Stimulated activated CD8-positive, alpha-beta memory T cell treated with anti-CD3 and anti-CD28 coated beads, Interleukin-15, amount 100 ng/mL, for 1 hour (primary cell): ENCODE results near the gene IFIH1.

Experiments used
- DNase-seq: peaks from one replicate; pipeline ENCODE4 v3.0.0-alpha.2; 2020; ENCODE audit warnings: low read depth

IFIH1 gene

GRCh38 chr2:162308747-162309503 lies 9.6 kb downstream of the IFIH1 start:
- no peak for DNase-seq

DNA sequence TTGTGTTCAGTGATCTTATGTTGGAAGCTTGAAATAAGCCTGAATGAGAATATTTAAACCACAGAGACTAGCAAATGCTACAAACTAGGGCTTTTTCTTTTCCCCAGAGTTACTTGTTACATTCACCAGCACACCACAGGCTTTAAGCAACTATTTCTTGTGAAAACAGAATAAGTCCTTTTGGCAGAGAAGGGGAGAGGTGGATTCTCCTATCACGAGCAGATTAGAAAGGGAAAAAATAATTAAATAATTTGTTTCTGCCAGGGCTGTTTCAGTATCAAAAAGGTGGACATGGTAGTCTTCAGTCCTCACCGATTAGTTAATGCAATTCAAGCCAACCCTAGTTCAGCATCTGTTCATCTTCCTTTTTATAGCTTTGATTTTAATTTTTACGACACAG lies 12.6 kb downstream of the IFIH1 start:
- no peak for DNase-seq

DNA sequence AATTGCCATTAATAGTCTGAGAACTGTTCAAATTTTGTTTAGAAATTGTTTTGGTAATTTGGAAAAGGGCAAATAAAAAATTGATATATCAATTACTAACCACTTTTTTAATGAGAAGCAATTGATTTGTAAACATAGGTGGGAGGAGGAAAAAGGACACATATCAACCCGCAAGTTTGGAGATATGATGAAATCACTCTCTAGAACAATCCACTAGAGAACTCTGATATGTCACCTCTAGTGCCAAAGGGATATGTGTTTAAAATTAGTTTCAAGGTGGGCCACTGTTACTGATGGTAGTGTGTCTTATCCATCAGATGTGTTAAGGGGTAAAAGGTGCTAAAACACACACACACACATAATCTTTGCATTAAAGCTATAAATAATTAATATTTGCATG lies 16.6 kb downstream of the IFIH1 start:
- no peak for DNase-seq

DNA sequence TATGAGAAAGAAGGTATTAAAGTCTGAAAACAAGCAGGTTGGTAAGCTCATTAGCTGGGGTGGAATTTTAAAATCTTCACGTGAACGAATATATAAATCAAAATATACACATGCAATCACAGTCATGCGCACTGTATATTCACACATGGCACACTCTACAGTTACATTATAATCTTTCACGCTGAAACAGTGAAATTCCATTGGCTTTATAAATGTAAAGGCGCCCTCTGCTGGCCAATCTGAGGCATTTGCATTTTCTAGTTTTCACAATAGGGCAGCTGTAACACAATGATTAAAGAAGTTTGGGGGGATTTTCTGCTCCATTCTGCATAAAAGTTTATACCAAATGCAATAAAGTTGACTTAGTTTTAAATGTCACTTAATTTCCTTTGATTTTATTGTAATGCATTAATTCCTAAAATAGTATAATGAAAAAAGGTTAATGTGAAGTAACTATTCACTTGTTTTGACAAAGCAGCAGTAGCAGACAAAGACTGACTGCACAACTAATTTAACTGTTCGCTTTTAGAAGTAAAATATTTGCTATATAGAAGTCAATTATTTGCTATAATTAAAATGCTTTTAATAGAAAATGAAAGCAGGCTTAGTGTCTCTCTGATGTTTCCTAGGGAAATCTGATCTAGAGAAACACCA lies 17.2 kb downstream of the IFIH1 start:
- peak; percentile 32 for DNase-seq

GRCh38 chr2:162300266-162300665 lies 18.2 kb downstream of the IFIH1 start:
- no peak for DNase-seq

DNA sequence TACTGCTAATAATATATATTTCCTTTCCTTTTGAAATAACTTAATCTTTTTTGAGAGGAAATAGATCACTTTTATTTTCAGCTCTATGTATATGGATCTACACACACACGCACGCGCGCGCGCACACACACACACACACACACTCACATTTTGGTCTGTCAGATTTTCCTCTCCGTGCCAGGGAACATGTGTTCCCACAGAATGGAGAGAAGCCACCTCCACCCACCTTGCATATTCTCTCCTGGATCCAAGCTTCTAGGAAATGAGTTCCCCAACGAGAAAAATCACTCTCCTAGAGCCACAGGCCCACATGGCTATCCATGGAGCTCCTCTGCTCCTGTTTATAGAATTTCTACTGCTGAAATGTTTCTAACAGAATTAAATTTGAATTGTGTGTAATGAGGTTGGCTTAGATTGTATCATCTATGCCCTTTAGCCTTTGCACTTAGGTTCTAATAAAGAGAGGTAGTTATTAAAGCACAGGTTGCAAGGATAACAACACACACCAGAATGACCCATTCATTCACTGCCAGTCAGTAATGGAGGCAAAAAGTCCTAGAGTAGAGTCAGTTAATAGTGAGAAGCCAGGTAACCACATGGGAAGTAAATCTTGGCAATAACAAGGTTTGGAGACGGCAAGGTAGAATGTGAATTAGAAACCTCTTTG lies 19.7 kb downstream of the IFIH1 start:
- no peak for DNase-seq

GRCh38 chr2:162297925-162298552 lies 20.4 kb downstream of the IFIH1 start:
- DNase-seq = peak; percentile 34

GRCh38 chr2:162295009-162295408 lies 23.5 kb downstream of the IFIH1 start:
- no peak for DNase-seq

DNA sequence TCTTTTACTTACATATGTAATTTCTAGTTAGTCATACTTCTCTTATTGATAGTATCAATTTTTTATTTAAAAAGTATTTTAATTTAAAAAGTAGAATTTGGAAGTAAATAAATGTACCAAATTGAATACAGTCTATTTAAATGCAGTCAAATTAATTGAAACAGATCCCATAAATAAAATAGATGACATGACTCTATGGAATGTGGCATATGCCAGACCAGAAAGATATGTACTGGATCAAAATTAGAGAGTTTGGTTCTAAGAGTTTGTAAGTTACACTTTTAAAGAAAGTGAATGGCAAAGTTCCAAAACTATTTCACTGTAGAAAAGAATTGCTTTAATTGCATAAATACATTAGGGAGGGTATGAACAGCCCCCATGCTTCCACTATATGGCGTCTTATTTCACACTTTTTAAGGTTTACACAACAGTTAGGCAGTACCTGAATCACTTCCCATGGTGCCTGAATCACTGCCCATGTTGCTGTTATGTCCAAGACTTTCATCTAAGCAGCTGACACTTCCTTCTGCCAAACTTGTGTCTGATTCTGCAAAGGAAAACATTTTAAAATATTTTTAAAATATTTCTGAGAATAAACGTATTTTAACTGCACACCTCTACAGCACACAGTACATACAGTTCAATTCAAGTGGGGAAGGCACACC lies 25.2 kb downstream of the IFIH1 start:
- DNase-seq = no peak

- DNase-seq = no peak
Measured at GRCh38 chr2:162291748-162292147, 26.7 kb downstream of the IFIH1 start.

- no peak for DNase-seq
Measured at GRCh38 chr2:162282765-162283425, 35.6 kb downstream of the IFIH1 start.

DNA sequence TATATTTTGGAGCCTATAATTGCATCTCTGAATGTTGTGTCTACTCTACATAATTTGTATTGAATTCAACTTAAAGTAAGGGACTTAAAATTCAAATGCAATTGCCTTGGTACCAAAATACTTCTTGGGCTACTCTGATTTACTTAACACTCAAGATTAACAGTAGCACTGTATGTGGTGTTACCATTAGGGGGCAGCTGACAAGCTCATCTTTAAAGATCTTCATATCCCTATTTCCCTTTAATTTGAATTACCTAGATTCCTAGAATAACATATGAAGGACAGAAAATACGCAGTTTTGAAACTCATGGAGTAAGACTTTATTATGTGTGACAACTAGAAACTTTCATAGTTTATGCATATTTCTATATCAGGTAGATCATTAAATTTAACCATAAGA lies 37.8 kb downstream of the IFIH1 start:
- DNase-seq = no peak

DNA sequence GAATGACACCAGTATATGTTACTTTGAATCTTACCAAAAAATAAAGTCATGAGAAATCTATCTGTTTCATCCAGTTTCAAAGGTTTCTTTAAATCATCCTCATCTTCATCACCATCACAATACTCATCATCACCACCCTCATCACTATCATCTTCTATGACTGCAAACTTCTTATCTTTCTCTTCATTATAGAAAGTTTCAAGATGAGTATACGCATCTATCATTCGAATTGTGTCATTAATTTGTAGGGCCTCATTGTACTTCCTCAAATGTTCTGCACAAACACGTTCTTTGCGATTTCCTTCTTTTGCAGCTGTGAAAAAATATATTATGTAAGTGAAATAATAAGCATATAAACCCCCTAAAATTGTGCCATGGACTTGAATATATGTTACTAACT lies 41.1 kb downstream of the IFIH1 start:
- no peak for DNase-seq

DNA sequence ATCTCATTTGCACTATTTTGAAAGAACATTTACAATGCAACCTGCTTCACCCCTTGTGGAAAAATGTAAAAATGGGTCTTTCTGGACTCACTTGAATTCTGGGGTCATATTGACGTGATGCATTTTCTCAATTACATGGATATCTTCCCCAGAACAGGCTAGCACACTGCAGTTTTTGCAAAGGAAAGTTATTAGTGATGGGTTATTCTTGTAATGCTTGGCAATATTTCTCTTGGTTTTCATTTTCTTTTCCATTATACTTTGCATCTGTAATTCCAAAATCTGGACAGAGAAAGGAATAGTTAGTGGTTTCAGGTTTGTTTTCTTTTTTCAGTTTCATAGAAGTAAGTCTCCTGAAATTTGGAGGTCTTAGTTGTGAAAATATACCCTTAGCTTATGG lies 50.5 kb downstream of the IFIH1 start:
- no peak for DNase-seq

- no peak for DNase-seq
Measured at GRCh38 chr2:162267496-162267895, 51.0 kb downstream of the IFIH1 start.

DNA sequence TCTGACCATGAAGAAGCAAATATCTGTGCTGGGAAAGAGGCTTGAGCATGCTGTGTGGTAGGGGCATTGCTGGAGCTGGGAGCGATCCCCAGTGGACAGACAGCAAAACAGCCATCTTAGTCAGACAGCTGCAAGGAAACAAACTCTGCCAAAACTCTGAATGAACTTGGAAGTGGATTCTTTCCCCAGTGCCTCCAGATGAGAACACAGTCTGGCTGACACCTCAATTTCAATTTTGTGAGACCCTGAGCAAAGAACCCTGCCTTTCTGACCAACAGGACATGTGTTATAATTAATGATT lies 52.1 kb downstream of the IFIH1 start:
- DNase-seq = no peak

DNA sequence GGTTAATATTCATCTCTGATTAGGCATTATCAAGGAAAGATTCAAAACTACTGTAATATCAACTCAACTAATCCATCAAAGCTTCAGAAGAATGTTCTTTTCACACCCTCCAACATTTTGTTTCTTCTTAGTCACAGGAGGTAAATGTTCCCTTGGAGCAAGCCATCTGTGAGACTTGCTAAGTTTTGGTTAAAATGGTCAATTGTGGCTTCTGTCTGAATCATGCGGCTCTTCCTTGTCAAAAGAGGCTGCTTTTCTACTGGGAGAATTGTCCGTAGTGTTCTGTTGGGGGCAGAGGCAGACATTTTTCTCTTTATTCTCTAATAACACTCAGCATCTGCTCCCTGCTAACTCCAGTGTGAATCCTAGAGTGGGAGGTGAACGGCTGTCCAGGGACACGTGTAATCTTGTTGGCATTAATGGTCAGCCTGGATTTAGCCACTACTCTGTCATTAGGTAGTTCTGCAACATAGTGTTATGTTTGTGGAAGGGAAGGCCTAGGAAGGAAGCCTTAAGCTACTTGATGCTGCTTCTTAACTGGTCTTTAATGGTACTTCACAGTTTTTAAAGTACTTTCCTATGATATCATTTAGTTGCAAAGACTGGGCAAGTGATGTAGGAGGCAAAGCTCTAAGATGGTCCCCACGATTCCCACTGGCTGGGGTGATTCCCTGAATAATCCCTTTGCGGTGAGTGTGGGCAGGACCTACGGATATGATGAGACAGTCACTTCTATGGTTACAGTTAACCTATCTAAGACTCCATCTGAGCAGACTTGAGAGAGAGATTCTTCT lies 52.6 kb downstream of the IFIH1 start:
- DNase-seq = no peak

DNA sequence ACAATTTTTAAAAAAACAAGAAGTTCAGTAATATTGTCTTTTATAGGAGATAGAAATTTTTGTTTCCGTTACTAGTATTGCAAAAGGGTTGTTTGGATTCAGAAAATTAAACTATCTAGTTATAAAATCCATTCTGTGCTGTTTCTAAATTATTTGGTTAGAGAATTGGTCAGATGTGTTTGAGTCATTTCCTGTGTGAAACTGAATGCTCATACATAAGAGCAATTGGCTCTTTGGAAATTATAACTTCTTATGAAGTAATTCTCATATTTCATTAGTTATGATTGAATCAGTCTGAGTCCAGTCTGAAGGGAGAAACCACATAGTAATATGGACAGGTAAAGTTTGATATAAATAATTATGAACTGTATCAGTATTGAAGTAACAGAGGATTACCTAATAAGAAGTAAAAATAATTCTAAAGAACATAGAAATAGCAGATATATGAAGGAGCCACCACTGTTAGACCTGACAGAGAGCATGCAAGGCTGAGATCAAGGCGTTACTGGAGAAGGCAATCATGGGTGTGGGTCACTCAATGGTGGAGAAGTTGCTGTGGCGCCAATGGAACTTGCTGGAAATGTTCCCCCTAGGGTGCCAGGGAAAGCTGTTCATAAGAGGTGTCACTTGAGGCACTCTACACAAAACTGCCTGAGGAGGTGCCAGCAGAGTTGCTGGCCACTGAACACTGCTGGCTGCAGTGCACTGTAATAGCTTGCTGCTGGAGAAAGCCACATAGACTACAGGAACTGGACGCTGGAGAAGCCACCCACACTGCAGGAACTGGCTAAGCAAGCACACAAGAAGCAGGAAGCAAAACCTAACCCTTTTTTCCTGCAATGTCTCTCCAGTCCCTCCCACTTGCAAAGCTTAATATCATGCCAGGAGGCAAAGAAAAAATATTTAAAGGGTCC lies 57.2 kb downstream of the IFIH1 start:
- DNase-seq = no peak

- DNase-seq = no peak
Measured at GRCh38 chr2:162258686-162259085, 59.8 kb downstream of the IFIH1 start.

- no peak for DNase-seq
Measured at GRCh38 chr2:162258169-162258568, 60.3 kb downstream of the IFIH1 start.
